Measurements from ENCODE around the gene LPAR1.

- TF ChIP-seq CTCF (IDR thresholded peaks at IDR 0.05) (no peak), EZH2 (IDR thresholded peaks at IDR 0.05) (no peak)
Measured at GRCh38 chr9:110928599-110928998, 109.7 kb downstream of the LPAR1 start.
